C4-2B (cell line): Measurements from ENCODE around the gene SNTG2.

Experiments used
- ZFX ChIP-seq: fragments of 450-650 bp; IDR thresholded peaks from 2 replicates; pipeline ENCODE4 v1.6.1; 2017
- TF ChIP-seq, protein P1 (sequence below): fragments of 450-650 bp; conservative IDR thresholded peaks from 2 replicates; pipeline ENCODE4 v1.5.1; 2017; ENCODE audit warnings: mild to moderate bottlenecking

DNA sequence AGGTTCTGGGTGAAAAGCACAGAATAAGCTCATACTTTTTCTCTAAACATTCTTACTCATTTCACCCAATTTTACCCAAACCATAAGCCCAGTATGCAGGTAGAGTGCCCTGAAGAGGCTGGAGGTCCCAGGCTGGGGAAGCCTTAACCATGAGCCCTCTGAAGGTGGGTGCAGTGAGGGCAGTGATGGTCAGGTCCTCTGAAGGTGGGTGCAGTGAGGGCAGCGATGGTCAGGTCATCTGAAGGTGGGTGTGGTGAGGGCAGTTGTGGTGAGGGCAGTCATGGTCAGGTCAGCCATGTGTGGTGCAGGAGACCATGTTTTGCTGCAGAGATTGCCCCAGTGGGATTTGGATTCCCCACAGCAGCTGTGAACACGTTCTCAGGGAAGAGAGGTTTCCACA, 148.8 kb downstream of the SNTG2 start:
- TF ChIP-seq, protein P1, sequence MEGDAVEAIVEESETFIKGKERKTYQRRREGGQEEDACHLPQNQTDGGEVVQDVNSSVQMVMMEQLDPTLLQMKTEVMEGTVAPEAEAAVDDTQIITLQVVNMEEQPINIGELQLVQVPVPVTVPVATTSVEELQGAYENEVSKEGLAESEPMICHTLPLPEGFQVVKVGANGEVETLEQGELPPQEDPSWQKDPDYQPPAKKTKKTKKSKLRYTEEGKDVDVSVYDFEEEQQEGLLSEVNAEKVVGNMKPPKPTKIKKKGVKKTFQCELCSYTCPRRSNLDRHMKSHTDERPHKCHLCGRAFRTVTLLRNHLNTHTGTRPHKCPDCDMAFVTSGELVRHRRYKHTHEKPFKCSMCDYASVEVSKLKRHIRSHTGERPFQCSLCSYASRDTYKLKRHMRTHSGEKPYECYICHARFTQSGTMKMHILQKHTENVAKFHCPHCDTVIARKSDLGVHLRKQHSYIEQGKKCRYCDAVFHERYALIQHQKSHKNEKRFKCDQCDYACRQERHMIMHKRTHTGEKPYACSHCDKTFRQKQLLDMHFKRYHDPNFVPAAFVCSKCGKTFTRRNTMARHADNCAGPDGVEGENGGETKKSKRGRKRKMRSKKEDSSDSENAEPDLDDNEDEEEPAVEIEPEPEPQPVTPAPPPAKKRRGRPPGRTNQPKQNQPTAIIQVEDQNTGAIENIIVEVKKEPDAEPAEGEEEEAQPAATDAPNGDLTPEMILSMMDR: no peak
- no peak for TF ChIP-seq ZFX
